KMS-11 (cell line): ENCODE results near the gene ARID1A.

ENCODE experiments used
- H2AFZ ChIP-seq: fragments of 200-600 bp; sonication (generic); 2 replicates; pipeline ENCODE4 v1.6.1; 2016; ENCODE audit warnings: antibody characterized with exemption, mixed run types, low read depth
- H3K27ac ChIP-seq: fragments of 200-600 bp; sonication (generic); 2 replicates; pipeline ENCODE4 v1.6.1; 2016; ENCODE audit warnings: mild to moderate bottlenecking, mixed run types
- H3K27me3 ChIP-seq: fragments of 200-600 bp; sonication (generic); 2 replicates; pipeline ENCODE4 v1.6.1; 2017; ENCODE audit warnings: mild to moderate bottlenecking, low read depth, mixed run types, moderate library complexity; ENCODE audit not compliant: insufficient read depth
- H3K36me3 ChIP-seq: fragments of 200-600 bp; sonication (generic); 2 replicates; pipeline ENCODE4 v1.6.1; 2017; ENCODE audit warnings: mild to moderate bottlenecking, mixed run types; ENCODE audit not compliant: insufficient read depth
- H3K4me1 ChIP-seq: fragments of 200-600 bp; sonication (generic); 2 replicates; pipeline ENCODE4 v1.6.1; 2016; ENCODE audit warnings: mild to moderate bottlenecking, low read depth, mixed run types; ENCODE audit not compliant: poor library complexity, severe bottlenecking
- H3K4me2 ChIP-seq: fragments of 200-600 bp; sonication (generic); 2 replicates; pipeline ENCODE4 v1.7.0; 2016; ENCODE audit warnings: mild to moderate bottlenecking, mixed run types
- H3K4me3 ChIP-seq: fragments of 200-600 bp; sonication (generic); IDR thresholded peaks from 2 replicates; pipeline ENCODE4 v1.6.1; 2017; ENCODE audit warnings: low read depth, low read length, mixed read lengths; ENCODE audit not compliant: insufficient read depth
- H3K79me2 ChIP-seq: fragments of 200-600 bp; sonication (generic); 2 replicates; pipeline ENCODE4 v1.6.1; 2016; ENCODE audit warnings: low read depth, mixed run types; ENCODE audit not compliant: insufficient read depth
- H3K9ac ChIP-seq: fragments of 200-600 bp; sonication (generic); 2 replicates; pipeline ENCODE4 v1.6.1; 2016; ENCODE audit warnings: mild to moderate bottlenecking, mixed run types
- H4K20me1 ChIP-seq: fragments of 200-600 bp; sonication (generic); 2 replicates; pipeline ENCODE4 v1.6.1; 2016; ENCODE audit warnings: mild to moderate bottlenecking, mixed run types; ENCODE audit not compliant: insufficient read depth
- TF ChIP-seq, protein P1 (sequence below): fragments of 200-600 bp; sonication (generic); conservative IDR thresholded peaks from 2 replicates; pipeline ENCODE4 v1.6.1; 2017; ENCODE audit warnings: low read depth, mild to moderate bottlenecking, antibody characterized with exemption, low read length, moderate library complexity, mixed read lengths

Gene ARID1A

GRCh38 chr1:26677306-26678115, 18.3 kb upstream of the ARID1A start:
- no peaks in the 10 kb centered on the region for H3K27me3 ChIP-seq
- no peak overlapping the region; the same call in 1 of the 2 replicates for H3K9ac ChIP-seq
- no peaks in the 10 kb centered on the region for H3K36me3 ChIP-seq
- no peak overlapping the region; the same call in 1 of the 2 replicates for H3K27ac ChIP-seq
- TF ChIP-seq, protein P1, sequence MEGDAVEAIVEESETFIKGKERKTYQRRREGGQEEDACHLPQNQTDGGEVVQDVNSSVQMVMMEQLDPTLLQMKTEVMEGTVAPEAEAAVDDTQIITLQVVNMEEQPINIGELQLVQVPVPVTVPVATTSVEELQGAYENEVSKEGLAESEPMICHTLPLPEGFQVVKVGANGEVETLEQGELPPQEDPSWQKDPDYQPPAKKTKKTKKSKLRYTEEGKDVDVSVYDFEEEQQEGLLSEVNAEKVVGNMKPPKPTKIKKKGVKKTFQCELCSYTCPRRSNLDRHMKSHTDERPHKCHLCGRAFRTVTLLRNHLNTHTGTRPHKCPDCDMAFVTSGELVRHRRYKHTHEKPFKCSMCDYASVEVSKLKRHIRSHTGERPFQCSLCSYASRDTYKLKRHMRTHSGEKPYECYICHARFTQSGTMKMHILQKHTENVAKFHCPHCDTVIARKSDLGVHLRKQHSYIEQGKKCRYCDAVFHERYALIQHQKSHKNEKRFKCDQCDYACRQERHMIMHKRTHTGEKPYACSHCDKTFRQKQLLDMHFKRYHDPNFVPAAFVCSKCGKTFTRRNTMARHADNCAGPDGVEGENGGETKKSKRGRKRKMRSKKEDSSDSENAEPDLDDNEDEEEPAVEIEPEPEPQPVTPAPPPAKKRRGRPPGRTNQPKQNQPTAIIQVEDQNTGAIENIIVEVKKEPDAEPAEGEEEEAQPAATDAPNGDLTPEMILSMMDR = peak; percentile 71
- no peaks in the 10 kb centered on the region for H4K20me1 ChIP-seq
- peaks cover 25% of the 10 kb centered on the region for H3K4me1 ChIP-seq
- peak overlapping the region; percentile 12 for H3K4me3 ChIP-seq
- H3K4me2 ChIP-seq = peak overlapping the region; percentile 31
- H3K79me2 ChIP-seq = no peaks in the 10 kb centered on the region
- H2AFZ ChIP-seq = peak overlapping the region; percentile 42; the same call in 1 of the 2 replicates

- Histone ChIP-seq H3K9ac (no peak overlapping the region), H3K27me3 (no peaks in the 10 kb centered on the region), H3K4me2 (no peak overlapping the region), H3K27ac (no peak overlapping the region), H3K4me3 (no peak overlapping the region), H2AFZ (no peak overlapping the region), H3K36me3 (no peaks in the 10 kb centered on the region), H3K4me1 (peaks cover 8% of the 10 kb centered on the region), H3K79me2 (no peaks in the 10 kb centered on the region), H4K20me1 (no peaks in the 10 kb centered on the region)
- TF ChIP-seq, protein P1 = no peak
Measured at GRCh38 chr1:26684763-26685508, 10.9 kb upstream of the ARID1A start.

GRCh38 chr1:26686795-26687194, 9.0 kb upstream of the ARID1A start:
- H3K4me1 ChIP-seq = peaks cover 12% of the 10 kb centered on the region
- no peak overlapping the region for H3K9ac ChIP-seq
- H3K27ac ChIP-seq = no peak overlapping the region
- H2AFZ ChIP-seq = no peak overlapping the region
- H4K20me1 ChIP-seq = no peaks in the 10 kb centered on the region
- no peaks in the 10 kb centered on the region for H3K27me3 ChIP-seq
- no peak overlapping the region for H3K4me3 ChIP-seq
- H3K79me2 ChIP-seq = no peaks in the 10 kb centered on the region
- no peaks in the 10 kb centered on the region for H3K36me3 ChIP-seq
- TF ChIP-seq, protein P1 = no peak
- no peak overlapping the region for H3K4me2 ChIP-seq

DNA sequence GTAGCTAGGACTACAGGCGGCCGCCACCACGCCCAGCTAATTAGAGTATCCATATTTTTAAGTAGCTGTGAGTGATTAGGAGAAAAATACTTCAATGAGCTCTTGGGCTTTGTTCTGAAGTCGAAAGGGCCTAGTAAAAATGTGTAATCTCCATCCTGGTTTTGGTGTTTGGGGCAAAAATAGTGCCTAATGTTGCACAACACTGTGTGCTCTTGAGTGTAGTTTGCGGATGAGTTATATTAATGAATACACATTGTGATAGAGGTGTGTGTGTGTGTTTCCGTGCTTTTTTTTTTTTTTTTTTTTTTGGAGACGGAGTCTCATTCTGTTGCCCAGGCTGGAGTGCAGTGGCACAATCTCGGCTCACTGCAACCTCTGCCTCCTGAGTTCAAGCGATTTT, 6.3 kb upstream of the ARID1A start:
- TF ChIP-seq, protein P1 = no peak
- no peak overlapping the region for H3K9ac ChIP-seq
- no peaks in the 10 kb centered on the region for H4K20me1 ChIP-seq
- H3K27me3 ChIP-seq = no peaks in the 10 kb centered on the region
- no peak overlapping the region for H3K4me3 ChIP-seq
- H3K4me2 ChIP-seq = no peak overlapping the region
- no peak overlapping the region for H3K27ac ChIP-seq
- H3K4me1 ChIP-seq = peaks cover 20% of the 10 kb centered on the region
- no peaks in the 10 kb centered on the region for H3K36me3 ChIP-seq
- H3K79me2 ChIP-seq = no peaks in the 10 kb centered on the region
- no peak overlapping the region for H2AFZ ChIP-seq
